Subcutaneous abdominal adipose tissue (tissue), 5 donors: Measurements from ENCODE around the gene PDCL2.
"Not testable (repeated sequence)": the region's sequence is repeated elsewhere in the genome, so short reads cannot be mapped to it uniquely, and the experiment has no call there.

Source experiments
- H3K27ac ChIP-seq: one replicate; pipeline ENCODE4 v1.7.0; 2013; ENCODE audit warnings: low read depth, mild to moderate bottlenecking, inconsistent platforms, low read length, moderate library complexity
- H3K27me3 ChIP-seq, 5 donors: one replicate each; pipeline ENCODE4 v1.7.0; 2013; ENCODE audit warnings: low read length in 5 of 5, inconsistent platforms in 1 of 5; ENCODE audit not compliant: control insufficient read depth in 5 of 5, insufficient read depth in 4 of 5
- H3K36me3 ChIP-seq, 5 donors: one replicate each; pipeline ENCODE4 v1.7.0; 2013; ENCODE audit warnings: low read length in 5 of 5; ENCODE audit not compliant: control insufficient read depth in 5 of 5, insufficient read depth in 5 of 5
- H3K4me1 ChIP-seq, 5 donors: one replicate each; pipeline ENCODE4 v1.7.0; 2013; ENCODE audit warnings: low read length in 5 of 5, mild to moderate bottlenecking in 3 of 5, moderate library complexity in 1 of 5; ENCODE audit not compliant: control insufficient read depth in 5 of 5, insufficient read depth in 5 of 5
- H3K4me3 ChIP-seq, 5 donors: one replicate each; pipeline ENCODE4 v1.7.0; 2013; ENCODE audit warnings: low read length in 5 of 5, low read depth in 1 of 5
- H3K9ac ChIP-seq, 5 donors: one replicate each; pipeline ENCODE4 v1.7.0; 2013; ENCODE audit warnings: low read length in 5 of 5, mild to moderate bottlenecking in 4 of 5, moderate library complexity in 3 of 5
- H3K9me3 ChIP-seq, 5 donors: one replicate each; pipeline ENCODE4 v1.7.0; 2013; ENCODE audit warnings: low read length in 5 of 5; ENCODE audit not compliant: control insufficient read depth in 5 of 5
- donor health status: healthy.
- donor health status: healthy.
- donor health status: healthy.
- donor health status: healthy.
- donor health status: healthy.

PDCL2 gene, protein sequence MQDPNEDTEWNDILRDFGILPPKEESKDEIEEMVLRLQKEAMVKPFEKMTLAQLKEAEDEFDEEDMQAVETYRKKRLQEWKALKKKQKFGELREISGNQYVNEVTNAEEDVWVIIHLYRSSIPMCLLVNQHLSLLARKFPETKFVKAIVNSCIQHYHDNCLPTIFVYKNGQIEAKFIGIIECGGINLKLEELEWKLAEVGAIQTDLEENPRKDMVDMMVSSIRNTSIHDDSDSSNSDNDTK

DNA sequence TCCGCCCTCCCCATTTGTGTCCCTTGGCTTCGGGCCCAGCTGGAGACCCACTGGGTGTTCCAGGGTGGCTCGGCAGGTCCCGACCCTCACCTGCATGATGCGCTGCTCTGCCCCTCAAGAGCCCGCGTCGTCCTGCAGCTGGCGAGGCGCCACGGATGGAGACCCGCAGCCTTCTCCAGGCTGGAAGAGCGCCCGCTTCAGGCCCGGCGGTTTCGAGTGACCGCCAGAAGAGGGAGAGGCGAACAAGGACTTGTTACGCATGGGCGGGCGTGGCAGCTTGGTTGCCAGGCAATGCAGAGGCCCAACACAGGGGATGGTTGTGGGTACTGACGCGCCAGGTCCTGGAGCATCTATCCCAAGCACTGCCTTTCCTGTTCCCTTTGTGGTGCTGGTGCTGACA, at the start of gene PDCL2:
PDCL2 (minus strand) TSS at position 232 of the 400 bp plus-strand sequence; CDS start at position 96, 136 bp downstream.
- Histone ChIP-seq H3K4me1 (no peaks in the 10 kb centered on the region), H3K9ac (no peak within 1 kb of the TSS), H3K9me3 (peaks cover 0 to 8% (median 4%) of the 10 kb centered on the region in 5 donors), H3K4me3 (no peak within 1 kb of the TSS), H3K36me3 (no peaks in the 10 kb centered on the region), H3K27ac (no peak within 1 kb of the TSS), H3K27me3 (no peaks in the 10 kb centered on the region)

DNA sequence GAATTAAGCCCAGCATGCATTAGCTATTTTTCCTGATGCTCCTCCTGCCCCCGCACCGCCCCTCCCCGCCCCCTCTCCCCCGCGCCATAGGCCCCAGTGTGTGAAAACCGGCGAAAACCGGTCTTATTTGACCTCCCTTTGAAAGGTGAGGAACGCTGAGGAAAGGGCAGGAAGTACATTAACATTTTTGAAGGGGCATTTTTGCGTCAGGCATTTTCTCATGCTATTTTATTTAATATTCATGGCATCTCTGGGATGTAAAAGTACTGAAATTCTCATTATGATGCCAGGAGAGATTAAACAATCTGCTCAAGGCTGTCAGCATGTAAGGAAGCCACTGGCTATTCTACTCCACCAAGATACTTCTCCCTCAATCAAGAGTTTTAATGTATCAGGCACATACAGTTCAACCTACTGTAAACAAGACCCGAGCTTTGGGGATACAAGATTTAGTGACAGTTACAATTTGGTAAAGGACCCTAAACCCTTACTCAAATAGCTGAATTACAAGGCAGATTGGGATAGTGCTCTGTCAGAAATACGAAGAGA, 45.3 kb upstream of the PDCL2 start:
- no peak overlapping the region for H3K4me3 ChIP-seq
- no peak overlapping the region for H3K27ac ChIP-seq
- no peaks in the 10 kb centered on the region for H3K9me3 ChIP-seq
- H3K36me3 ChIP-seq: no peaks in the 10 kb centered on the region
- no peak overlapping the region for H3K9ac ChIP-seq
- H3K27me3 ChIP-seq: peaks cover 19 to 28% (median 27%) of the 10 kb centered on the region in 5 donors
- H3K4me1 ChIP-seq: peaks cover 0 to 22% (median 18%) of the 10 kb centered on the region in 5 donors

DNA sequence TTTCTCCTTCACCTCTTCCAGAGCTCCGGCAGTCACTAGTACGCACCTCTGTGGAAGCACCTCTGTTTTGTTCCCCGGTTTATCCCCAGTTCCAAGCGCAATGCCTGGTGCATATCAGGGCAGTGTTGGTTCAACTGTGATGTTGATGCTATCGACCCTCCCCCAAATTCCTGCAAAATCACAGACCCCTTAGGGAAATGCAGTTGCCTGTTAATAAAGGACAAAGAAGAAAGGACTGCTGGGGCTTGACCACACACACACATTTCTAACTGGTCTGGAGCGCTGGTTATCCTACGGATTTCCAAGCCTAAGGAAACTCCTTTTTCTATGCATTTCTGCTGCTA, 44.6 kb upstream of the PDCL2 start:
- Histone ChIP-seq H3K4me1 (peaks cover 0 to 22% (median 18%) of the 10 kb centered on the region in 5 donors), H3K27ac (no peak overlapping the region), H3K36me3 (no peaks in the 10 kb centered on the region), H3K27me3 (peaks cover 19 to 28% (median 27%) of the 10 kb centered on the region in 5 donors), H3K9ac (no peak overlapping the region), H3K4me3 (peak overlapping the region; percentile 36 to 59 (median 50)), H3K9me3 (no peaks in the 10 kb centered on the region)

DNA sequence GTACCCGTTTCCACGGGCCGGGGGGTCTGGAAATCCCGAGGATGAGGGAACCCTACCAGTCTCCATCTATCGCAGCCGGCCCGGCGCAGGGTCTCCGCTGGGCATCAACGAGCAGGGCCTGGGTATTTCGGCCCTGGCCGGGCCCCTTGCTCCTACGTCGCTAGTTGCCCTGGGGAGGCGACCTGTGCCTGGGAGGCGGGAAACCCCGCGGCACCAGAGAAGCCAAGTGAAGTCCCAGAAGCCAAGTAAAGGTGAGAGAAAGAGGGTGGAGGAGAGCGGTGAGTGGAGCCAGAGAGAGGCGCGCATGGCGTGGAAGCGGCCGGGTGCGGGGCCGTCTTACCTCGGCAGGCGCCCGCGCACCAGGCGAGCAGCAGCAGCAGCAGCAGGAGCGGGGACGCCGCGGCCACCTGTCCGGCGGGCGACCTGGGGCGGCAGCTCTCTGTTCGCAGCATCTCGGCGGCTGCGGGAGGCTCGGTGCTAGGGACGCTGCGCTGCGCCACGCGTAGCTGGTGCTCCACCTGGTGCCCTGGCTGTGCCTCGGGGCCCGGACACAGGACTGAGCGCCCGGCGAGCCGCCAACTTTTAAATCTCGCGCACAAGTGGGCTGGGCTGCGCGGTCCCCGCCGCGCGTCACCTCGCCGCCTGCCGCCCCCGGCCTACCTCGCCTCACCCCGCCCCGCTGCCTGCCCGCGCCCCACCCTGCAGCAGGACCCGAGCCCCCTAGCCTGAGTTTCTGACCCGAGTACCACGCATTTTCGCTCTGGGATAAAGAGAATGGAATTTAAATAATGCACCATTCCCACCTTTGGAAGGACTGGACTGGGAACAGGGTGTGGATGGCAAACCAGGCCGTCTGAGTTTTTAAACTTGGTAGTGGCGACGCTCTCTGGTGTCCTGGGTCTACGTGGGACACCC, 44.0 kb upstream of the PDCL2 start, which contains the start of gene NMU:
NMU (minus strand) TSS at position 558 of the 915 bp plus-strand sequence; CDS start at position 452, 106 bp downstream.
- Histone ChIP-seq H3K27me3 (peaks cover 19 to 28% (median 27%) of the 10 kb centered on the region in 5 donors), H3K4me1 (peaks cover 0 to 22% (median 18%) of the 10 kb centered on the region in 5 donors), H3K9ac (no peak within 1 kb of the TSS), H3K4me3 (peak within 1 kb of the TSS; percentile 36 to 59 (median 50)), H3K36me3 (no peaks in the 10 kb centered on the region), H3K9me3 (no peaks in the 10 kb centered on the region), H3K27ac (no peak within 1 kb of the TSS)

DNA sequence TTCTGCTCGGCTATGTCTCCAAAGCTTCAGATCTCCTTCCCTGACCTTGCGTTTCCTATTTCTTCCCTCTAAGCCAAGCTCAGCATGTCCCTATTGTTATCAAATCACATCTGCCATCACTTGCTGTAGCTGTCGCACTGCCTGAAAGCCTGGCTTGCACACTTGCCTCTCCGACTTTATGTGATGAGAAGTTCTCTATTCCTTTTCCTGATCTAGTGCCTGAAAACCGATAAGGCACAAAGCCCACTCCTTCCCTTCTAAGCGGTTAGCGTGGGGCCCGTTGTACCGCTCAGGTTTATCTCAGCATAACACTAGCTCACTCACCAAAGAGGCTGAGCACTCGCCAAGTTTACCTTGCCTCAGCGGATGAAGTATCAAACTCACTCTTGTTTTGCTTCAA, 43.2 kb upstream of the PDCL2 start:
- Histone ChIP-seq H3K9ac (no peak overlapping the region), H3K27me3 (peaks cover 19 to 28% (median 27%) of the 10 kb centered on the region in 5 donors), H3K36me3 (no peaks in the 10 kb centered on the region), H3K4me3 (peak overlapping the region in 1 of 5 donors; percentile 59), H3K27ac (no peak overlapping the region), H3K4me1 (peaks cover 0 to 22% (median 18%) of the 10 kb centered on the region in 5 donors), H3K9me3 (no peaks in the 10 kb centered on the region)

DNA sequence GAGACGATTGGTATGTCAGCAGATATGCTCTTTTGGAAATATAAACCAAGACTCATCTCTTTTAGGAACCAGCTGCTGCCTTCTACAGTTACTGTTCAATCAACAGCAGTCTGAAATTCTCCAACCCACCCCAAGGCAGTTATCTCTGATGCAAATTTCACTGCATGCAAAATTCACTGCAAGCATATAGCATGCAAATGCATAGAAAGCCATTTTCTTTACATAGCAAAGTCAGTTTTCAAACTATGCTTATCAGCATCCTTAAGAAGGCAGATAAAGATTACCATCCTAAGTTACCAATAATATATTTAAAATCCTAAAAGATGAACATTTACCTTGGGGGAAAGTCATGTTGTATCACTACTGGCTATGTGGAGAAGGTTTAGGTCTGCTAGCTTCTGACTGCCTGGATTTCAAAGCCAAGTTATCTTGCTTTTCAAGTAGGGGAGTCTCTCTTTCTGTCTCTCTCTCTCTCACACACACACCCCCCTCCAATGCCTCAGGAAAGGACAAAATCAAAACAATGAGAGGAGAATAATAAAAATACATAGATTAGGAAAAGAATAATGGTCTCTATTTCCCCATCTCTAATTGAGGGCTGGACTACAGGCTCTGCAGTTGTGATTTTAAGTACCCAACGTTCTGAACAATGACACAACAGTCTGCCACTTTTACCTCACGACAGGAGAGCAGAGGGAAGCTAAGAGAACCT, 42.5 kb upstream of the PDCL2 start:
- H3K9ac ChIP-seq: no peak overlapping the region
- no peak overlapping the region for H3K4me3 ChIP-seq
- H3K36me3 ChIP-seq: no peaks in the 10 kb centered on the region
- no peak overlapping the region for H3K27ac ChIP-seq
- no peaks in the 10 kb centered on the region for H3K9me3 ChIP-seq
- H3K27me3 ChIP-seq: peaks cover 19 to 28% (median 27%) of the 10 kb centered on the region in 5 donors
- H3K4me1 ChIP-seq: peaks cover 0 to 22% (median 18%) of the 10 kb centered on the region in 5 donors

DNA sequence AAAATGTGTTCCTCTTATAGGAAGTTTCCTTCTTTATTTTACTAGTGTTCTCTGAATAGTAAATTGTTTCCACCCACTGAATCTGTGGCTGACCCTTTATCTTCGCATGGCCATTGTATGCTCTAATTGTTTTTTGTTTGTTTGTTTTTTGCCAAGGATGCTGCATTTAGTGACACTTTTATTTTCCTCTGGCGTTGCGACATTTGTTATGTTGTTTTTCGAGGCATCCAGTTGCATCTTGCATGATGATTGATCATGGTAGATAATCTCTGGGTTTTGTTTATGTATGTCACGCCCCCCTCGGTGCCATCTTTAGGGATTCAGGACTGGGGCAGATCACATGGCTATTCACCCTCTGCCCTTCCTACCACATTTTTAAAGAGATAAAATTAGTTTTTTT, 41.9 kb upstream of the PDCL2 start:
- H3K4me3 ChIP-seq: no peak overlapping the region
- H3K27ac ChIP-seq: no peak overlapping the region
- H3K27me3 ChIP-seq: peaks cover 19 to 28% (median 27%) of the 10 kb centered on the region in 5 donors
- H3K9me3 ChIP-seq: no peaks in the 10 kb centered on the region
- H3K4me1 ChIP-seq: peaks cover 0 to 22% (median 18%) of the 10 kb centered on the region in 5 donors
- H3K9ac ChIP-seq: no peak overlapping the region
- no peaks in the 10 kb centered on the region for H3K36me3 ChIP-seq

DNA sequence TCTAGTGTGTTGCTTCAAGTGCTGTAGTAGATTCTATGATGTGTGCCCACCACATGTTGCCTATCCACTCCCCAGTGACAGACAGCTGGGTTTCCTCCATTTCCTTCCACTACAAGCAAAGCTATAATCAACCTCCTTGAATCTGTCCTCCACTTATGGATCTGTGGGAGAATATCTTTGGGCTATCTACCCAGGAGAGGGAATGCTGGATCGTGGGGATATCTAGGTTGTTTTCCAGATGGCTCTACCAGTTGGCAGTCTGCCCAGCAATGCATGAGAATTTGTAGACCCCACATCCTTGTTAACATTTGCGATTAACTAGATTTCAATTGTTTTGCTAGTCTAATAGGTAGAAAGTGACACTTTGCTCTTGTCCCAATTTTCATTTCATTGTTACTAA, 33.8 kb upstream of the PDCL2 start:
- Histone ChIP-seq H3K27ac (no peak overlapping the region), H3K27me3 (no peaks in the 10 kb centered on the region), H3K9me3 (no peaks in the 10 kb centered on the region), H3K9ac (no peak overlapping the region), H3K4me1 (no peaks in the 10 kb centered on the region), H3K36me3 (no peaks in the 10 kb centered on the region), H3K4me3 (no peak overlapping the region)

DNA sequence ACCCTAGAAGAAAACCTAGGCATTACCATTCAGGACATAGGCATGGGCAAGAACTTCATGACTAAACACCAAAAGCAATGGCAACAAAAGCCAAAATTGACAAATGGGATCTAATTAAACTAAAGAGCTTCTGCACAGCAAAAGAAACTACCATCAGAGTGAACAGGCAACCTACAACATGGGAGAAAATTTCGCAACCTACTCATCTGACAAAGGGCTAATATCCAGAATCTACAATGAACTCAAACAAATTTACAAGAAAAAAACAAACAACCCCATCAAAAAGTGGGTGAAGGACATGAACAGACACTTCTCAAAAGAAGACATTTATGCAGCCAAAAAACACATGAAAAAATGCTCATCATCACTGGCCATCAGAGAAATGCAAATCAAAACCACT, 32.0 kb upstream of the PDCL2 start:
- H3K4me1 ChIP-seq, H3K9ac ChIP-seq, H3K27ac ChIP-seq, H3K36me3 ChIP-seq, H3K4me3 ChIP-seq, H3K27me3 ChIP-seq, H3K9me3 ChIP-seq: not testable (repeated sequence)
